BE2C (cell line): ENCODE results near the gene KRTAP5-6.

Experiments
- DNase-seq: peaks from one replicate; pipeline ENCODE4 v3.0.0-alpha.2; 2020
- H3K27me3 ChIP-seq: fragments of 250-450 bp; sonication (Bioruptor Pico); 2 replicates; pipeline ENCODE4 v1.5.1; 2020; ENCODE audit warnings: mild to moderate bottlenecking
- H3K36me3 ChIP-seq: fragments of 250-450 bp; sonication (Bioruptor Pico); 2 replicates; pipeline ENCODE4 v1.5.1; 2020; ENCODE audit warnings: mild to moderate bottlenecking
- H3K4me1 ChIP-seq: fragments of 250-450 bp; sonication (Bioruptor Pico); 2 replicates; pipeline ENCODE4 v1.5.1; 2020
- H3K4me3 ChIP-seq: 2 replicates; pipeline ENCODE4 v1.5.1; 2011; ENCODE audit warnings: low read depth, low read length
- H3K9me3 ChIP-seq: fragments of 250-450 bp; sonication (Bioruptor Pico); 2 replicates; pipeline ENCODE4 v1.5.1; 2020
- TF ChIP-seq, protein P1 (sequence below): IDR thresholded peaks from 2 replicates; pipeline ENCODE4 v1.5.1; 2012; ENCODE audit warnings: mild to moderate bottlenecking, low read depth, low read length

KRTAP5-6 gene

GRCh38 chr11:1714908-1715885 is 18.2 kb downstream of the KRTAP5-6 start:
- no peak for DNase-seq
- Histone ChIP-seq H3K36me3 (no peaks in the 10 kb centered on the region), H3K4me1 (no peaks in the 10 kb centered on the region), H3K9me3 (no peaks in the 10 kb centered on the region), H3K4me3 (no peak overlapping the region), H3K27me3 (peaks cover 14% of the 10 kb centered on the region)
- TF ChIP-seq, protein P1, sequence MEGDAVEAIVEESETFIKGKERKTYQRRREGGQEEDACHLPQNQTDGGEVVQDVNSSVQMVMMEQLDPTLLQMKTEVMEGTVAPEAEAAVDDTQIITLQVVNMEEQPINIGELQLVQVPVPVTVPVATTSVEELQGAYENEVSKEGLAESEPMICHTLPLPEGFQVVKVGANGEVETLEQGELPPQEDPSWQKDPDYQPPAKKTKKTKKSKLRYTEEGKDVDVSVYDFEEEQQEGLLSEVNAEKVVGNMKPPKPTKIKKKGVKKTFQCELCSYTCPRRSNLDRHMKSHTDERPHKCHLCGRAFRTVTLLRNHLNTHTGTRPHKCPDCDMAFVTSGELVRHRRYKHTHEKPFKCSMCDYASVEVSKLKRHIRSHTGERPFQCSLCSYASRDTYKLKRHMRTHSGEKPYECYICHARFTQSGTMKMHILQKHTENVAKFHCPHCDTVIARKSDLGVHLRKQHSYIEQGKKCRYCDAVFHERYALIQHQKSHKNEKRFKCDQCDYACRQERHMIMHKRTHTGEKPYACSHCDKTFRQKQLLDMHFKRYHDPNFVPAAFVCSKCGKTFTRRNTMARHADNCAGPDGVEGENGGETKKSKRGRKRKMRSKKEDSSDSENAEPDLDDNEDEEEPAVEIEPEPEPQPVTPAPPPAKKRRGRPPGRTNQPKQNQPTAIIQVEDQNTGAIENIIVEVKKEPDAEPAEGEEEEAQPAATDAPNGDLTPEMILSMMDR, result no peak

DNA sequence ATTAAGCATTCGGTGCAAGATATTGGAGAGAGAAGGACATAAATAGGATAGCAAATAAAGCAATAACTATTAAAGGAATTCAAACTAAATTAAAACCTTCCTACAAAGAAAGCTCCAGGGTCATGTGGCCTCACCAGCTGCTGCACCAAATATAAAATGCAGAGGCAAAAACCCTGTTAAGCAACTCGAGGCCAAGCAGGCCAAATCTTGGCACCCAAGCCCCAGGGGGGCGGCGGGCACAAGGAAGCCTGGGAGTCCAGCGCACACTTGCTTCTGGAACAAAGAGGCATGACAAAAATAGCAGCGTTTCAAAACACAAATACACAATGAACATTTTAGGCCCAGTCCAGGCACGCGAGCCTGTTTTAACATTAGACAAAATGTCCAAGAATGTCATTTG is 20.8 kb downstream of the KRTAP5-6 start:
- Histone ChIP-seq H3K9me3 (no peaks in the 10 kb centered on the region), H3K4me1 (no peaks in the 10 kb centered on the region), H3K27me3 (peaks cover 12% of the 10 kb centered on the region), H3K36me3 (no peaks in the 10 kb centered on the region), H3K4me3 (no peak overlapping the region)
- TF ChIP-seq, protein P1, result no peak
- DNase-seq, result no peak

DNA sequence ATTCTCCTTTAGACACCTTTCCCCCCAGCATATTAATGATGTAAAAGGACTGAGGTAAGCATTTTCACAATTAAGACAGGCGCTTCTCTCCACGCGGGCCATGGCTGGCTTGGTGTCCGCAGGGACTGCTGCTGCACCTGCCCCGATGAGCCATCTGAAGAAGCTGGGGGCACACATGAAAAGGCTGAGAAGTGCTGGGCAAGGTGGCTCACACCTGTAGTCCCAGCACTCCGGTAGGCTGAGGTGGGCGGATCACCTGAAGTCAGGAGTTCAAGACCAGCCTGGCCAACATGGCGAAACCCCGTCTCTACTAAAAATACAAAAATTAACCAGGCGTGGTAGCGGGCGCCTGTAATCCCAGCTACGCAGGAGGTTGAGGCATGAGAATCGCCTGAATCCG is 21.3 kb downstream of the KRTAP5-6 start:
- H3K9me3 ChIP-seq, result no peaks in the 10 kb centered on the region
- H3K27me3 ChIP-seq, result peaks cover 17% of the 10 kb centered on the region
- TF ChIP-seq, protein P1, result no peak
- no peaks in the 10 kb centered on the region for H3K4me1 ChIP-seq
- no peaks in the 10 kb centered on the region for H3K36me3 ChIP-seq
- DNase-seq, result no peak
- no peak overlapping the region for H3K4me3 ChIP-seq

- H3K36me3 ChIP-seq, result no peaks in the 10 kb centered on the region
- no peaks in the 10 kb centered on the region for H3K9me3 ChIP-seq
- peaks cover 25% of the 10 kb centered on the region for H3K27me3 ChIP-seq
- no peak overlapping the region for H3K4me3 ChIP-seq
- H3K4me1 ChIP-seq, result no peaks in the 10 kb centered on the region
- no peak for DNase-seq
- TF ChIP-seq, protein P1, result no peak
Observed at GRCh38 chr11:1719781-1720180, 22.8 kb downstream of the KRTAP5-6 start.

- TF ChIP-seq, protein P1, result no peak
- Histone ChIP-seq H3K4me1 (no peaks in the 10 kb centered on the region), H3K9me3 (no peaks in the 10 kb centered on the region), H3K27me3 (peaks cover 41% of the 10 kb centered on the region), H3K36me3 (no peaks in the 10 kb centered on the region), H3K4me3 (no peak overlapping the region)
- DNase-seq, result no peak
Observed at GRCh38 chr11:1727096-1727690, 30.2 kb downstream of the KRTAP5-6 start.

- H3K4me3 ChIP-seq, result no peak overlapping the region
- no peaks in the 10 kb centered on the region for H3K4me1 ChIP-seq
- DNase-seq, result no peak
- no peaks in the 10 kb centered on the region for H3K36me3 ChIP-seq
- H3K9me3 ChIP-seq, result no peaks in the 10 kb centered on the region
- TF ChIP-seq, protein P1, result no peak
- H3K27me3 ChIP-seq, result peaks cover 38% of the 10 kb centered on the region
Observed at GRCh38 chr11:1727861-1728260, 30.9 kb downstream of the KRTAP5-6 start.
